HG03060 (cell line): ENCODE data around the gene TRIM28.
A peak's percentile ranks its signal among the peaks of the same experiment; 100 is the strongest.
"Not testable (repeated sequence)": the region's sequence is repeated elsewhere in the genome, so short reads cannot be mapped to it uniquely, and the experiment has no call there.

Experiments
- ATAC-seq: cut with Tn5 transposase; IDR thresholded peaks from one replicate; pipeline ENCODE4 v1.9.1; 2021; ENCODE audit warnings: low read depth, moderate number of reproducible peaks; ENCODE audit not compliant: unreplicated experiment

The TRIM28 gene

DNA sequence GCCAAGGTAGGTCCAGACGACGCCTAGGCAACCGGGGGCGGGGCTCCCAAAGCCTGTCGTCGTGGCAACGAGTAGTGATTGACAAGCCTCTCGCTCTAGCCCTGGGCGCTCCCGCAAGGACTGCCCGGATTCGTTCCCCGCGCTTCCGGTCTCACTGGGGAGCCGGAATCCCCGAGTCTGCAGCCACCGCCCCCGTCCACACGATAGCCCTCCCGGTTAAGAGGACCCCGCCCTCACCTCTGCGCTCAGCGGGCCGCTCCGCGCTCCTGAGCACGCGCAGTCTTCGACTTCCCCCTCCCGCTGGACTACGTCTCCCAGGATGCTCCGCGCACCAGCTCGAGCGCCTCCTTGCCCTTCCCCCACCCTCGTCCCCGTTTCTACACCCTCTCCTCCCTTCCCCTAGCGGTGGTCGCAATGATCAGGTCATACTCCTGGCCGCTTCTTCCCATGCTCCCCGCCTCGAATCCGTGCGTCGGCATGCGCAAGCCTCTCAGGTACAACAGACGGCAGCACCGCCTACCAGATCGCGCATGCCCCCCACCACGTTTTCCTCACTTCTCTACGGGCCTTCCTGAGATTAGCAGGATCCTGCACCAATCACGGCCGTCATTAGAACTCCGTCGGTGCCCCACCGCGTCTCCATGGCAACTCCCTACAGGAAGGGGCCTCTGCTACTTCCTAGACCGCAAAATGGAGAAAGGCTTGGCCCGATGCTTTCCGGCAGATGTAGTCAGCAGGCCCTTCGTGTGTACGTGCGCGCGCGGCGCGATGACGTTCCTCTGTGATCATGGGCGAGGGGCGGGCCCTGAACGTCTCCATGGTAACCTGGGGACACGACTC, 29.2 kb downstream of the TRIM28 start, which contains the start of gene MZF1:
Gene MZF1 (minus strand): TSS at position 518 of the 840 bp plus-strand sequence. CDS start 1,946 bp downstream, outside the sequence.
- ATAC-seq: peak; percentile 40

DNA sequence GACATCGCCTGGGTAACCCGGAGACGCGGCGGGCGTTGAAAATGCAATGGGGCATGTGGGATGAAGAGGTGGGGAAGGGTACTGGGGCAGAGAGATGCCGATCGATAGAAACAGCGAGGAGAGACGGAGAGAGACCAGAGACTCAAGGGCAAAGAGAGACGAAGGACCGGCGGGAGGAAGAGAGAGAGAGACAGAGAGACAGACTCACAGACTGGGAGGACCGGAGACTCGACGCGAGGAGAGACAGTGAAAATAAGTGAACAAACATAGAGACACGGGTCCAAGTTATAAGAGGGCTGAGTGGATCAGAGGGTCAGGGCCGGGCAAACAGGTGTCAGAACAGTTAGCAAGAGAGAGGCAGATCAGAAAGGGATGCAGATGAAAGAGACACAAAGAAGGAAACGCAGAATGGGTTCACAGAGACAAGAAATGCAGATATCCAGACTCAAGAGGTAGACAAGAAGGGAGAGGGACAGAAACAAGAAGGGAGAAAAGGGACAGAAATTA, 29.8 kb downstream of the TRIM28 start:
- no peak for ATAC-seq

DNA sequence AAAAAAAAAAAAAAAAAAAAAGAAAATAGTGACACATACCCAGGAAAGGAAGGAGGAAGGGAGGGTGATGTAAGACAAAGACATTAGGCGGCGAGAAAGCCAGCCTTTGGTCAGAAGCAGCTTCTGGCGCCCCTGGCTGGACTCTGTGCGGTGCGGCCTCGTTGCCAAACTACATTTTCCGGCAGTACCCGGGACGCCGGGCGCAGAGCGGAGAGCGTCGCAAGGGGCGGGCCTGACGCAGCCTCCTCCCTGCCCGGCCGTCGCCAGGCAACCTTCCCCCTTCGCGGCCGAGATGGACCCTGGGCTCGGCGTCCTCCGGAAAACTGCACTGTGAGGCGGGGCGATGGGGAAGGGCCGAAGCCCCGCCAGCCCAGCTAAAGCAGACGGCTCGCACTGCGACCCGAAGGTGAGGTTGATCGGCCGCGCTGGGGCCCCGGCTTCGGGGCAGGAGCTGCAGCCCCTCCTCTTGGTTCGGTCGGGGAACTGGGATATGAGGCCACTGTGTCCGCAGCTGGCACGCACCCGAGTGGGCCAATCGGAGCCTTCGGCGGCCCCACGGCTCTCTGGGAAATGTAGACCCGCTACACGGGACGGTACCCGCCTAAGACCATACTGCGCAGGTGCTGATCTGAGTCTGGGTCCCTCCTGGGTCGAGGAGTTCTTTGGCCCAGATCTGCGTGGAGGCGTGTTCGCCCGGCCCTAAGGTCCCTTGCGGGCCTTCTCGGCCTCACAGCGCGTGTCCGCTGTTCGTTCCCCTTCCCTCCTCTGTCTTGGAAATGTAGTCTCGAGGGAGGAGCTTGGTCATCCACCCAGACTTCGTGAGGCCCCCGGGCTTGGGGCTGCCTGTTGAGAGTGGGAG, 31.5 kb downstream of the TRIM28 start:
- peak; percentile 30 for ATAC-seq

DNA sequence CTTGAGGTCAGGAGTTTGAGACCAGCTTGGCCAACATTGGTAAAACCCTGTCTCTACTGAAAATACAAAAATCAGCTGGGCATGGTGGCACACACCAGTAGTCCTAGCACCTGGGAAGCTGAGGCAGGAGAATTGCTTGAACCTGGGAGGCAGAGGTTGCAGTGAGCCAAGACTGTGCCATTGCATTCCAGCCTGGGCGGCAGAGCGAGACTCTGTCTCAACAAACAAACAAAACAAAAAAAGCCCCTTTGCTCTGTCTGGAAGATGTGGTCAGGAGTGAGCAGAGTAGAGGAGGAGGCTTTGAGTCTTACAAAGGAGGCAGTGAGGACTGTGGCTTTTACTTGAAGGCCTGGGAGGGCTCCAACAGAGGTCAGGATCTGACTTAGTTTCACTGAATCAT, 33.7 kb downstream of the TRIM28 start:
- not testable (repeated sequence) for ATAC-seq

GRCh38 chr19:58578012-58578925, 34.4 kb downstream of the TRIM28 start:
- no peak for ATAC-seq

- no peak for ATAC-seq
Observed at GRCh38 chr19:58579473-58580142, 35.7 kb downstream of the TRIM28 start.

- no peak for ATAC-seq
Observed at GRCh38 chr19:58581227-58582141, 37.6 kb downstream of the TRIM28 start.

DNA sequence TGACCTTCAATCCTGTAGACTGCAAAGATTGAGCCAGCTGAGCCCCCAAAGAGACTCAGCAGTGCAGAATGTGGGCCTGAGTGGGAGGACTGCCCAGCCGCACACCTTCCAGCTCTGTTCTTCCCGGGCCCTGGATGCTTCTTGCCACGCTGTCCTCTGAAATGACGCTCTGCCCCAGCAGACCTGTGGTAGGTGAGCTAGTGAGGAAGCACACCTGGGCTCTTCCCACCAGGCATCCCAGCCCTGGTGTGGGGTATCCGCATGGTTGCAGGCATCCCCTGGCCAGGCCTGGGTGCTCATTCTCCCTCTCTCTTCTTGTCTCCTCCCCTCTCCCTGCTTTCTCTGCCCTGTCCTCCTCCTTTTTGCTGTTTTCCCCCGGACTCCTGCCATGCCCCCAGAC, 39.1 kb downstream of the TRIM28 start:
- no peak for ATAC-seq

DNA sequence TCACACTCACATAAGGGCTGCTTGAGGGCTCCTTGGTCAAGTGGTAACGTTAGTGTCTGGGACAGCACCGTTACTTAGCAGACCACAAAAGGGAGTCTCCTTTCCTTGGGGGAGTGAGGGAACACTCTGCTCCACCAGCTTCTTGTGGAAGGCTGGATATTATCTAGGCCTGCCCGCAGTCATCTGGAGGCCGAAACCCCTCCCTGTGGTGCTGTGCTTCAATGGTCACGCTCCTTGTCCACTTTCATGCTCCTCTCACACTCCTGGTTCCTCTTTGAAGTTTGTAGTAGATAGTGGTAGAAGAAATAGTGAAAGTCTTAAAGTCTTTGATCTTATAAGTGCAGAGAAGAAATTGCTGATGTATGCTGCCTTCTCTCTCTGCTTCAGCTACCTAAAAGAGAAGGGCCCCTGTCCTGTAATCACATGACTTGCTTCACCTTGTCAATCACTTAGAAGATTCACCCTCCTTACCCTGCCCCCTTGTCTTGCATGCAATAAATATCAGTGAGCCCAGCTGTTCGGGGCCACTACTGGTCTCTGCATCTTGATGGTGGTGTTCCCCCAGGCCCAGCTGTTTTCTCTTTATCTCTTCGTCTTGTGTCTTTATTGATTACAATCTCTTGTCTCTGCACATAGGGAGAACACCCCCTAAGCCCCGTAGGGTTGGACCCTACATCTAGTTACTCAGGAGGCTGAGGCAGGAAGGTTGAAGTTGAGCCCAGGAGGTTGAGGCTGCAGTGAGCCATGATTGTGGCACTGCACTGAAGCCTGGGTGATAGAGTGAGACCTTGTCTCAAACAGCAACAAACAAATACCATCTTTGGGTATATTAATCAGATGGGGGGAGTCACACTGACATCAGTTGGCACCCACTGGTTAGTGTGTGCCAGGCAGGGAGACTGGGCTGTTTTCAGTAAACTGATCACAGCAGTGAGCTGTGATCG, 40.9 kb downstream of the TRIM28 start:
- ATAC-seq: no peak

GRCh38 chr19:58585442-58586132, 41.7 kb downstream of the TRIM28 start:
- ATAC-seq: no peak

DNA sequence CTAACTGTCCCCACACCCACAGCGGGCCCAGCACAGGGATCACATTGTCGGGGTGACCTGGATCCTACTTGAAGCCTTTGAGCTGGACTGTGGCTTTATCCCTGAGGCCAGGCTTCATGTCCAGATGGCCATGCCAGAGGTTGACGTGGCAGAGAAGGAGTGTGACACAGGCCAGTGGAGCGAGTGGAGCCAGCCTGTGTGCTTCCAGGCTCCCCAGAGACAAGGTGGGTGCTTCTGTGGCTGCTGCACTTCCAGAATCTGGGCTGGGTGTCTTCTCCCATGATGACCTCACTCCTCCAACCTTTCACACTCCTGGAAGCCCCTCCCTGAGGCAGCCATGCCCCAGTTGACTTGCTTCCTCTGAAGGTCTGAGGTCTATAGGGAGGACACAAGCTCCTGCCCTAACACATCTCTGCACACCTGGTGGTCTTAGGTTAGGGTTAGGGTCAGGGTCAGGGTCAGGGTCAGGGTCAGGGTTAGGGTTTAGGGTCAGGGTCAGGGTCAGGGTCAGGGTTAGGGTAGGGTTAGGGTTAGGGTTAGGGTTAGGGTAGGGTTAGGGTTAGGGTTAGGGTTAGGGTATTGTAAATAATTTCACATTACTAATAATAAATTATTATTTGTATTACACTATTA, 42.4 kb downstream of the TRIM28 start:
- no peak for ATAC-seq
